Stimulated activated CD4-positive, alpha-beta T cell treated with anti-CD3 and anti-CD28 coated beads, Interleukin-15, amount 100 ng/mL, for 1 hour (primary cell): ENCODE data around the gene BLTP2.
A peak's percentile ranks its signal among the peaks of the same experiment; 100 is the strongest.

ENCODE experiments used
- DNase-seq, 2 donors: peaks; one replicate each; pipeline ENCODE4 v3.0.0-alpha.2; 2020; ENCODE audit warnings: low read depth in 1 of 2, low spot score in 1 of 2

The BLTP2 gene

DNA sequence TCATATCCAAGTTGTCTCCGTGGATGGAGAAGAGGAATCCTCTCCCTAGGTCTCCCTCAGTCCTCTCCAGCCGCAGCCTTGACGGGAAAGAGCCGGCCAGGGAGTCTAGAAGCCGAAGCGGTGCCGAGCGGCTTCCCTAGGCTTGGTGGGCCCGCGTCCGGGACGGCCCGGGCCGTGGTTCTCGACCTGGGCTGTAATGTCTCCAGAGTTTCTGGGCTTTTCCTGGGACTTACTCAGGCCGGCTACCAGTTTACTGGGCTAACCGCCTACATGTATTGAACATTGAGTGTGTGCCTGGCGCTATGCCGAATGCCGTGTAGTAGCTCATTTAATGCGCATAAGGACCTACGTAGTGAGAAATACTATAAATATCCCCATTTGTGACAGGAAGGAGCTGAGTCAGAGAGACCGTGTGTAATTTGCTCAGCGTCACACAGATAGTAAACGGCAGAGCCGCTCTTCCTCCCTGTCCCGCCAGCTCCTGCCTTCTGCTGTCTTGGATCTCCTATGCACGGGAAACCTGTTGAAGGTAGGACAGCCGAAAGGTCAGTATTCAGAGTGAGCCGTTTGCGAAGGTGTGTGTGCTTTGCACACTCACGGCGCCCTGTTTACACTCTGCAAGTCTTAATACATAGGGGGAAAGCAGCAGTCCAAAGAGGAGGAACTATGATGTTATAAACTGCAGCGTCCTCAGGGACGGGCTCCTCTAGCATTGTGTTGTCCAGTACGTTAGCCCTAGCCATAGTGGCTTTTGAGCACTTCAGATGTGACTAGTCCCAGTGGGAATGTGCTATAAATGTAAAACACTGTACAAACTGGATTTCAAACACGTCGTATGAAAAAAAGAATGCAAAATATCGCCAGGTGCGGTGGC, 45.4 kb downstream of the BLTP2 start:
- DNase-seq, result peak; percentile 28 to 52

GRCh38 chr17:28598799-28599310, 46.1 kb downstream of the BLTP2 start, which contains the start of gene SPAG5:
Gene SPAG5, minus strand, starts transcription at chr17:28599025. Its CDS starts 79 bp downstream, at chr17:28598946.
- peak; percentile 93 to 94 for DNase-seq

- DNase-seq, result no peak
Observed at GRCh38 chr17:28598389-28598788, 46.6 kb downstream of the BLTP2 start.

GRCh38 chr17:28597606-28598383, 47.2 kb downstream of the BLTP2 start:
- DNase-seq, result no peak
